DOHH2 (cell line): ENCODE measurements around the gene CCDC74B.
"Not testable (repeated sequence)": the region's sequence is repeated elsewhere in the genome, so short reads cannot be mapped to it uniquely, and the experiment has no call there.

Experiments
- H3F3A ChIP-seq: fragments of 200-600 bp; sonication (generic), shearing (Covaris generic); 2 replicates; pipeline ENCODE4 v1.6.0; 2016; ENCODE audit warnings: antibody characterized with exemption, mild to moderate bottlenecking; ENCODE audit not compliant: control insufficient read depth, insufficient read depth
- H3K27ac ChIP-seq: fragments of 200-600 bp; sonication (generic); 2 replicates; pipeline ENCODE4 v1.5.1; 2014; ENCODE audit warnings: low read depth, mild to moderate bottlenecking, low read length, moderate library complexity
- H3K27me3 ChIP-seq: fragments of 200-600 bp; sonication (generic); 2 replicates; pipeline ENCODE4 v1.6.1; 2014; ENCODE audit warnings: mild to moderate bottlenecking, low read length, mixed read lengths; ENCODE audit not compliant: control insufficient read depth
- H3K36me3 ChIP-seq: fragments of 200-600 bp; sonication (generic); 2 replicates; pipeline ENCODE4 v1.6.1; 2014; ENCODE audit warnings: mild to moderate bottlenecking, low read length, moderate library complexity, mixed read lengths; ENCODE audit not compliant: control insufficient read depth
- H3K4me1 ChIP-seq: fragments of 200-600 bp; sonication (generic); 2 replicates; pipeline ENCODE4 v1.6.1; 2014; ENCODE audit warnings: mild to moderate bottlenecking, low read length, mixed read lengths; ENCODE audit not compliant: control insufficient read depth
- H3K4me2 ChIP-seq: fragments of 200-600 bp; sonication (generic); 2 replicates; pipeline ENCODE4 v1.6.0; 2014; ENCODE audit warnings: mild to moderate bottlenecking, low read length, moderate library complexity
- H3K4me3 ChIP-seq: fragments of 200-600 bp; sonication (generic); 2 replicates; pipeline ENCODE4 v1.5.1; 2014; ENCODE audit warnings: mild to moderate bottlenecking, low read length, mixed read lengths
- H3K79me2 ChIP-seq: fragments of 200-600 bp; sonication (generic); 2 replicates; pipeline ENCODE4 v1.6.1; 2014; ENCODE audit warnings: mild to moderate bottlenecking, low read length, mixed read lengths; ENCODE audit not compliant: control insufficient read depth
- H3K9me2 ChIP-seq: fragments of 200-600 bp; sonication (generic); replicated peaks from 2 replicates; pipeline ENCODE4 v1.6.1; 2014; ENCODE audit warnings: mild to moderate bottlenecking, low read length, mixed read lengths; ENCODE audit not compliant: control insufficient read depth
- H3K9me3 ChIP-seq: fragments of 200-600 bp; sonication (generic); 2 replicates; pipeline ENCODE4 v1.6.1; 2014; ENCODE audit warnings: antibody characterized with exemption, low read length, mixed read lengths; ENCODE audit not compliant: control insufficient read depth, insufficient read depth
- H4K20me1 ChIP-seq: fragments of 200-600 bp; sonication (generic); 2 replicates; pipeline ENCODE4 v1.6.0; 2014; ENCODE audit warnings: low read depth, mild to moderate bottlenecking, antibody characterized with exemption, low read length, moderate library complexity; ENCODE audit not compliant: control insufficient read depth, insufficient read depth
- EZH2phosphoT487 ChIP-seq: fragments of 200-600 bp; sonication (generic); IDR thresholded peaks from 2 replicates; pipeline ENCODE4 v1.6.1; 2017; ENCODE audit warnings: borderline replicate concordance, mild to moderate bottlenecking, antibody characterized with exemption, low read length, moderate library complexity, mixed read lengths
- TF ChIP-seq, protein P1 (sequence below): fragments of 200-600 bp; sonication (generic); IDR thresholded peaks from one replicate; pipeline ENCODE4 v1.5.1; 2014; ENCODE audit warnings: antibody characterized with exemption, mild to moderate bottlenecking, low read depth, low read length; ENCODE audit not compliant: poor library complexity, severe bottlenecking

CCDC74B gene

GRCh38 chr2:130162968-130163367 lies 18.1 kb upstream of the CCDC74B start:
- H3K9me3 ChIP-seq = no peaks in the 10 kb centered on the region
- no peak for TF ChIP-seq EZH2phosphoT487
- TF ChIP-seq, protein P1, sequence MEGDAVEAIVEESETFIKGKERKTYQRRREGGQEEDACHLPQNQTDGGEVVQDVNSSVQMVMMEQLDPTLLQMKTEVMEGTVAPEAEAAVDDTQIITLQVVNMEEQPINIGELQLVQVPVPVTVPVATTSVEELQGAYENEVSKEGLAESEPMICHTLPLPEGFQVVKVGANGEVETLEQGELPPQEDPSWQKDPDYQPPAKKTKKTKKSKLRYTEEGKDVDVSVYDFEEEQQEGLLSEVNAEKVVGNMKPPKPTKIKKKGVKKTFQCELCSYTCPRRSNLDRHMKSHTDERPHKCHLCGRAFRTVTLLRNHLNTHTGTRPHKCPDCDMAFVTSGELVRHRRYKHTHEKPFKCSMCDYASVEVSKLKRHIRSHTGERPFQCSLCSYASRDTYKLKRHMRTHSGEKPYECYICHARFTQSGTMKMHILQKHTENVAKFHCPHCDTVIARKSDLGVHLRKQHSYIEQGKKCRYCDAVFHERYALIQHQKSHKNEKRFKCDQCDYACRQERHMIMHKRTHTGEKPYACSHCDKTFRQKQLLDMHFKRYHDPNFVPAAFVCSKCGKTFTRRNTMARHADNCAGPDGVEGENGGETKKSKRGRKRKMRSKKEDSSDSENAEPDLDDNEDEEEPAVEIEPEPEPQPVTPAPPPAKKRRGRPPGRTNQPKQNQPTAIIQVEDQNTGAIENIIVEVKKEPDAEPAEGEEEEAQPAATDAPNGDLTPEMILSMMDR = no peak
- no peaks in the 10 kb centered on the region for H3F3A ChIP-seq
- H3K4me3 ChIP-seq = no peak overlapping the region
- H3K9me2 ChIP-seq = no peaks in the 10 kb centered on the region
- no peak overlapping the region for H3K27ac ChIP-seq
- no peak overlapping the region for H3K4me2 ChIP-seq
- H4K20me1 ChIP-seq = no peaks in the 10 kb centered on the region
- H3K79me2 ChIP-seq = no peaks in the 10 kb centered on the region
- peaks cover 42% of the 10 kb centered on the region for H3K36me3 ChIP-seq
- H3K27me3 ChIP-seq = no peaks in the 10 kb centered on the region
- H3K4me1 ChIP-seq = peaks cover 24% of the 10 kb centered on the region

GRCh38 chr2:130162486-130162885 lies 17.6 kb upstream of the CCDC74B start:
- not testable (repeated sequence) for H3K9me2 ChIP-seq, H3K27ac ChIP-seq, H3K9me3 ChIP-seq, H3K79me2 ChIP-seq, H3K27me3 ChIP-seq, H3F3A ChIP-seq, H3K4me2 ChIP-seq, H3K4me3 ChIP-seq, H4K20me1 ChIP-seq
- Histone ChIP-seq H3K4me1 (peaks cover 29% of the 10 kb centered on the region), H3K36me3 (peaks cover 37% of the 10 kb centered on the region)

DNA sequence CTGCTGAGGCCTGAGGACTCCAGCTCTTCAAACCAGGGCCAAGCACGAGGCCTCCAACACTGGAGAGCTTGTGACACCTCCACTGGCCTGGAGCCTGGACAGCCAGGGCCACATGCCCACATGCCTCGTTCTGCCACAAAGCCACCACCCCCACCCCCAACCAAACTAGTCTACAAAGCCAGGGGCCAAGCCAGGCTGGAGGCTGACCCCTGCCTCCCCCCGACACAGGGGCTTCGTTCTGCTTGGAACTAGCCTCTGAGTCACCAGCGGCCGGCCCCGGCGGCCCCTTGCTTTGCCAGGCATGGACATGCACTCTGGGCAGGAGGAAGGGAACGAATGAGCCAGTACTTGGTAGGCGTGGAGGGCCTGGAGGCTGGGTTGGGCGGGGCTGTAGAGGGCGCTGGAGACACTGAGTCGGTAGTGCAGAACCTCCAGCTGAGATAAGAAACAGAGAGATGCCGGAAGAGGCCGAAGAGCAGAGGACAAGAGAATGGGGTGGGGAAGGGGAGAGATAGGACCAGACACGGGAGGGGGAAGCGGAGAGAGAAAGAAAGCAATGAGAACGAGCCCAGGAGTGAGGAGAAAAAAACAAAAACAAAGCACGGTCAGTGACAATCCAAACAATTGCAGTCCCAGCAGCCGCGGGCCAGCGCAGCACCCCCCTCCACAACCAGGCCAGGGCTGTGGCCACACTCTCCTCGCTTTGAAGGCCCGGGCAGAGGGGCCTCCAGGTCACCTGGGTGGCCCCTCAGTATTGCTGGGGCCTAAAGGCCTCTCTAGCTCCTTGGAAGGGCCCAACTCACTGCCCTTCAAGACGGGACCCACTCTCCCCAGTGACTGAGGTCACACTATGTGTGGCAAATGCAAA lies 16.2 kb upstream of the CCDC74B start:
- Histone ChIP-seq H3K4me1 (peaks cover 33% of the 10 kb centered on the region), H3K36me3 (peaks cover 32% of the 10 kb centered on the region)
- H3K4me2 ChIP-seq, H4K20me1 ChIP-seq, H3K9me3 ChIP-seq, H3K79me2 ChIP-seq, H3K9me2 ChIP-seq, H3F3A ChIP-seq, H3K4me3 ChIP-seq, H3K27me3 ChIP-seq, H3K27ac ChIP-seq: not testable (repeated sequence)

DNA sequence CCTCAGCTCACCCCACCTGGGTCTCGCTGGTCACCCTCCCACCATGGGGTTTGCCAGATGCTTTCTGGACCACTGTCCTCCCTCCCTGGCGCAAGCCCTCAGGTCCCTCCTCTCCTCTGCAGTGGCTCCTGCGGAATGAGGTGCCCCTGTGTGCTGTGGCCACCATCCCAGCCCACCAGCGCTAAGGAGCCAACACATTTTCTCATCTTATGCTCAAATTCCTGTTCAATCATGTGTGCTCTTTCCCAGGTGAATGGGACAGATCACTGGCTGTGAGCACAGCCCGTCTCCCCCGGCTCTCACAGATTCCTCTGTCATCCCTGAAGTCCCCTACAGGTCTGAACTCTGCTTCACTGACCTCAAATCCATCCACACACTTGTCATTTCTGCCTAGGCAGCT lies 15.2 kb upstream of the CCDC74B start:
- no peaks in the 10 kb centered on the region for H4K20me1 ChIP-seq
- H3K36me3 ChIP-seq = peaks cover 35% of the 10 kb centered on the region
- H3K79me2 ChIP-seq = no peaks in the 10 kb centered on the region
- H3K27ac ChIP-seq = no peak overlapping the region
- H3K4me3 ChIP-seq = no peak overlapping the region
- H3F3A ChIP-seq = no peaks in the 10 kb centered on the region
- H3K4me1 ChIP-seq = peaks cover 33% of the 10 kb centered on the region
- no peaks in the 10 kb centered on the region for H3K9me2 ChIP-seq
- TF ChIP-seq, protein P1 = no peak
- TF ChIP-seq EZH2phosphoT487 = no peak
- H3K27me3 ChIP-seq = no peaks in the 10 kb centered on the region
- H3K9me3 ChIP-seq = no peaks in the 10 kb centered on the region
- H3K4me2 ChIP-seq = no peak overlapping the region

- not testable (repeated sequence) for H3K9me3 ChIP-seq, H3K27ac ChIP-seq, H3K79me2 ChIP-seq, H4K20me1 ChIP-seq, H3K27me3 ChIP-seq, H3K4me3 ChIP-seq, H3F3A ChIP-seq, H3K9me2 ChIP-seq, H3K4me2 ChIP-seq
- H3K36me3 ChIP-seq = peaks cover 35% of the 10 kb centered on the region
- peaks cover 33% of the 10 kb centered on the region for H3K4me1 ChIP-seq
Measured at GRCh38 chr2:130159376-130159775, 14.5 kb upstream of the CCDC74B start.
